Brain microvascular endothelial cell (primary cell): ENCODE data around the gene FKBP11.
A peak's percentile ranks its signal among the peaks of the same experiment; 100 is the strongest.

Experiments
- DNase-seq: peaks from one replicate; pipeline ENCODE4 v3.0.0-alpha.2; 2020
- H3K27ac ChIP-seq: fragments of 250-450 bp; sonication (Bioruptor Pico); 2 replicates; pipeline ENCODE4 v1.5.1; 2020; ENCODE audit warnings: mild to moderate bottlenecking, moderate library complexity
- H3K27me3 ChIP-seq: fragments of 250-450 bp; sonication (Bioruptor Pico); replicated peaks from 2 replicates; pipeline ENCODE4 v1.5.1; 2020; ENCODE audit warnings: mild to moderate bottlenecking
- H3K36me3 ChIP-seq: fragments of 250-450 bp; sonication (Bioruptor Pico); replicated peaks from 2 replicates; pipeline ENCODE4 v1.5.1; 2020; ENCODE audit warnings: mild to moderate bottlenecking
- H3K4me3 ChIP-seq: 2 replicates; pipeline ENCODE4 v1.5.1; 2011; ENCODE audit warnings: low read depth, mild to moderate bottlenecking, control low read depth, low read length, moderate library complexity
- CTCF ChIP-seq: IDR thresholded peaks from 2 replicates; pipeline ENCODE4 v1.5.1; 2011; ENCODE audit warnings: low read depth, mild to moderate bottlenecking, moderate library complexity, low read length, control low read depth, inconsistent platforms; ENCODE audit errors: missing control alignments
- in situ Hi-C: cut with HindIII; loops from 2 replicates; pipeline ENCODE4 v1.10.0; 2017; ENCODE audit warnings: low sequenced_read_pairs, low pct_ligation_motif_present

The FKBP11 gene

DNA sequence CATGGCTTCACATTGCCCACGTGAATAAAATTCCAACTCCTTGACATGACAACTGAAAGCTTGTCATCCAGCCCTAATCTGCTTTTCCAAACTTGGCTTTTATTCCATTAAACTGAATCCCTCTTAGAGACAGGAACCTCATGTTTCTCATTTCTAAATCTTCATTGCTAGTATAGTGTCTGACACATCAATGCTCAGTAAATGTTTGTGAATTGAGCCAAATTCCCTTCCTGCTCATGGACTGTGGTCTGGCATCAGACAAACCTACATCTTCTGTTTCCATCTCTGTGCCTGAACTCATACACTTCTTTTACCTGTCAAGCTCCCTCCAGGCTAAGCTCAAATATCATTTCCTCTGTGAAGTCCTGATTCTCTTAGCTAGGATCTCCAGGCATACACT is 4.3 kb upstream of the FKBP11 start:
- Histone ChIP-seq H3K27me3 (no peaks in the 10 kb centered on the region), H3K27ac (no peak overlapping the region), H3K36me3 (peaks cover 46% of the 10 kb centered on the region), H3K4me3 (no peak overlapping the region)
- in situ Hi-C loops = no loop called here
- no peak for TF ChIP-seq CTCF
- DNase-seq = no peak

DNA sequence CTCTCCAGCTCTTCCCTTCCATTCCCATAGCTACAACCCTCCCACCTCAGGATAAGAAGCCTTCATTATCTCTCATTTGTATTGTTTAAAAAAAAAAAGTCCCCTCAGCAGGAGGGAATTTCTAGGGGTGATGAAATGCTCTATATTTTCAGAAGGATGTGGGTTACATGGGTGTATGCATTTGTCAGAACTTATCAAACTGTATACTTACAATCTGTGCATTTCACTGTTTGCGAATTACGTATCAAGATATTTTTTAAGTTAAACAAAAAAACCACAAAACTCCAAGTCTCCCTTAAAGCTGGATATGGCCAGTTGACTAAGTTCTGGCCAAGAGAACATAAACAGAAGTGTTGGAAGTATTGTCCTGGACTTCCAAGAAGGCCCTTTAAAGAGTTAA is 2.0 kb upstream of the FKBP11 start:
- in situ Hi-C loops = no loop called here
- Histone ChIP-seq H3K4me3 (no peak overlapping the region), H3K27me3 (no peaks in the 10 kb centered on the region), H3K36me3 (peaks cover 42% of the 10 kb centered on the region), H3K27ac (no peak overlapping the region)
- DNase-seq = no peak
- no peak for TF ChIP-seq CTCF

DNA sequence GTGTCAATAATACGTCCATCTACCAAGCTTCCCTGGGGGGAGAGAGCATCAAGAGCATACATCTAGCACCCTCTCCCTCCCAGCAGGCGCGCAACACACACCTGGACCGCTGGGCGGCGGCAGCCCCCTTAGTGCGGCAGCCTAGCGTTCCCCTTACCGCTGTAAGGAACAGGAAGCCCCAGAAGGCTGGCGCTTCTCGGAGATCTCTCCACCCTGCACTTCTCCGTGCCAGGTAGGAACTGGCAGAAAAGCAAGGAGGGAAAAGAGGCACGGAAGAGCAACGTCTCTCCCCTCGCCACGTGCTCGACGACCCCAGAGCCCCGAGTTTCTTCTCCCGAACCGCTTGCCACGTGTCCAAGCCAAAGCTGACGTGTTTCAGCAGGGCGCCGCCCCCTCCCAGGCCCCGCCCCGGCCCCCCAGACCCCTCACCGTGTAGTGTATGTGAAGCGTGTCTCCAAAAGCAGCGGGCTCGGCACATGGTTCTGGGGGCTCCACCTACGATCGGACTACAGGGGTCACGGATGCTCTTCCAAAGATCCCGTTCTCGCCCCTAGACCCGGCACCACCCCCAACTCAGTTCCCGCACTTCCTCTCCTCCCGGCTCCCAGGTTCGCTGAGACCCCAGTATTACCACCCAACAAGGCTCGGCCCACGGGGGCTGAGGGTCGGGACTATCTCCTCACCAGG is 532 bp downstream of the FKBP11 start:
- in situ Hi-C loops = no loop called here
- peak; percentile 78 for TF ChIP-seq CTCF
- peak overlapping the region; percentile 68 for H3K27ac ChIP-seq
- H3K27me3 ChIP-seq = no peaks in the 10 kb centered on the region
- peak overlapping the region; percentile 92 for H3K4me3 ChIP-seq
- DNase-seq = peak; percentile 34
- H3K36me3 ChIP-seq = peaks cover 31% of the 10 kb centered on the region

DNA sequence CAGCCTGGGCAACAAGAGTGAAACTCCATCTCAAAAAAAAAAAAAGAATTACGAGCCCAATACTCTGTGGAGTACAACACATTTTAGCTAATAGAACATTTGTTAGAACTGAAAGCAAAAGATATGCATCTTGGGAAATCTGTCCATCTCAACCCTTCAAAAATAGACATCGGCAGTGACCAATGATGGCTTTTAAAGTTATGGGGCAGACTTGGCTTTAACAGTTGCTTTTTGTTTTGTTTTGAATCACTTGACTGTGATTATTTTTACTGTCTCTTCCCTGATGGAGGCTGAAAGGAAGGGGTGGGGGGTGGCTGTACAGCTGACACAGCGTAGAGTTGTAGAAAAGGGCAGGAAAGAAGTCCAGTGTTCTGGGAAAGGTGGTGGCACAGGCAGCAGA is 2.2 kb downstream of the FKBP11 start:
- in situ Hi-C loops = no loop called here
- H3K27me3 ChIP-seq = no peaks in the 10 kb centered on the region
- H3K36me3 ChIP-seq = peaks cover 22% of the 10 kb centered on the region
- no peak for DNase-seq
- no peak for TF ChIP-seq CTCF
- H3K4me3 ChIP-seq = no peak overlapping the region
- H3K27ac ChIP-seq = no peak overlapping the region

GRCh38 chr12:48917857-48918537 is 7.3 kb downstream of the FKBP11 start:
- in situ Hi-C loops = no loop called here

More at GRCh38 chr12:48917857-48918537, 7.3 kb downstream of the FKBP11 start:
- Histone ChIP-seq H3K4me3 (no peak overlapping the region), H3K27ac (no peak overlapping the region), H3K27me3 (no peaks in the 10 kb centered on the region), H3K36me3 (peaks cover 10% of the 10 kb centered on the region)
- TF ChIP-seq CTCF = no peak
- no peak for DNase-seq
